Glutamatergic neuron (in vitro differentiated cells): ENCODE results near the gene CEBPE. TPM values are rescaled to one million over a fixed set of nuclear protein-coding genes. Genes with fewer than 3 reads are reported as not detected.

ENCODE experiments used
- DNase-seq: peaks from one replicate; pipeline ENCODE4 v3.0.0; 2022
- H3K27ac Mint-ChIP-seq: one replicate; pipeline ENCODE4 v1.8.0; 2020; ENCODE audit warnings: mild to moderate bottlenecking, mixed read lengths, inconsistent platforms; ENCODE audit not compliant: unreplicated experiment
- H3K27me3 Mint-ChIP-seq: one replicate; pipeline ENCODE4 v1.8.0; 2020; ENCODE audit warnings: mild to moderate bottlenecking, moderate library complexity, mixed read lengths, inconsistent platforms; ENCODE audit not compliant: unreplicated experiment
- H3K36me3 Mint-ChIP-seq: one replicate; pipeline ENCODE4 v1.8.0; 2020; ENCODE audit warnings: mild to moderate bottlenecking, mixed read lengths, inconsistent platforms; ENCODE audit not compliant: unreplicated experiment
- H3K4me1 Mint-ChIP-seq: one replicate; pipeline ENCODE4 v1.8.0; 2020; ENCODE audit warnings: mild to moderate bottlenecking, low read depth, mixed read lengths, inconsistent platforms; ENCODE audit not compliant: unreplicated experiment
- H3K4me3 Mint-ChIP-seq: one replicate; pipeline ENCODE4 v1.8.0; 2020; ENCODE audit warnings: mild to moderate bottlenecking, mixed read lengths, inconsistent platforms; ENCODE audit not compliant: unreplicated experiment
- H3K9me3 Mint-ChIP-seq: one replicate; pipeline ENCODE4 v1.8.0; 2020; ENCODE audit warnings: mild to moderate bottlenecking, moderate library complexity, mixed read lengths, inconsistent platforms; ENCODE audit not compliant: unreplicated experiment
- total RNA-seq: library from RNA; stranded (reverse); fragmentation: NEBNext Ultra II Directional; extraction: Animal tissue kit (Norgen Biotek cat#: 25700); gene quantifications from one replicate; pipeline ENCODE4 v1.2.1, GENCODE V29; 2021; ENCODE audit not compliant: unreplicated experiment
- TF ChIP-seq, protein P1 (sequence below): fragments of 200-600 bp; sonication (generic); IDR thresholded peaks from one replicate; pipeline ENCODE4 v1.5.0; 2021; ENCODE audit not compliant: partially characterized antibody, unreplicated experiment

The CEBPE gene
- total RNA-seq, 1 donor from 2014 or later = not detected

DNA sequence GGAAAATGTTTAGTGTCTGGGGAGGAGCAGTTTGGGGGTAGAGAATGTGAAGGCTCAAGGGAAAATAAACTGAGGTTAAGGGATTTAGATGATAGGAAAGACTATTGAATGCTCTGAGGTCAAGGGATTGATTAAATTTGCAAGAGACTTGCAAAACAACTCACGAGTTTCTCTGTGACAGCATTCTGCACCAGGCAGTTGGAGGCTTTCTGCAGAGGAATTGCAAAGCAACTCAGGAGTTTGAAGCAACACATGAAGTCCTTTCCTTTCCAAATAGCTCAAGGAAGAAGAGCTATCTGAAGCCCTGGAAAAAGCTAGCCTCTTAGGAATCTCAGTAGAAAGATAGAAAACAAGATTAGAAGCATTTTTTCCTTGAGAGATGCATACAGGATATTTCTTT is 40.5 kb upstream of the CEBPE start:
- no peak for DNase-seq
- TF ChIP-seq, protein P1, sequence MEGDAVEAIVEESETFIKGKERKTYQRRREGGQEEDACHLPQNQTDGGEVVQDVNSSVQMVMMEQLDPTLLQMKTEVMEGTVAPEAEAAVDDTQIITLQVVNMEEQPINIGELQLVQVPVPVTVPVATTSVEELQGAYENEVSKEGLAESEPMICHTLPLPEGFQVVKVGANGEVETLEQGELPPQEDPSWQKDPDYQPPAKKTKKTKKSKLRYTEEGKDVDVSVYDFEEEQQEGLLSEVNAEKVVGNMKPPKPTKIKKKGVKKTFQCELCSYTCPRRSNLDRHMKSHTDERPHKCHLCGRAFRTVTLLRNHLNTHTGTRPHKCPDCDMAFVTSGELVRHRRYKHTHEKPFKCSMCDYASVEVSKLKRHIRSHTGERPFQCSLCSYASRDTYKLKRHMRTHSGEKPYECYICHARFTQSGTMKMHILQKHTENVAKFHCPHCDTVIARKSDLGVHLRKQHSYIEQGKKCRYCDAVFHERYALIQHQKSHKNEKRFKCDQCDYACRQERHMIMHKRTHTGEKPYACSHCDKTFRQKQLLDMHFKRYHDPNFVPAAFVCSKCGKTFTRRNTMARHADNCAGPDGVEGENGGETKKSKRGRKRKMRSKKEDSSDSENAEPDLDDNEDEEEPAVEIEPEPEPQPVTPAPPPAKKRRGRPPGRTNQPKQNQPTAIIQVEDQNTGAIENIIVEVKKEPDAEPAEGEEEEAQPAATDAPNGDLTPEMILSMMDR = no peak
- Mint-ChIP-seq H3K27me3 (peaks cover 4% of the 10 kb centered on the region), H3K9me3 (no peaks in the 10 kb centered on the region), H3K4me3 (no peak overlapping the region), H3K36me3 (no peaks in the 10 kb centered on the region), H3K27ac (no peak overlapping the region), H3K4me1 (peaks cover 11% of the 10 kb centered on the region)

DNA sequence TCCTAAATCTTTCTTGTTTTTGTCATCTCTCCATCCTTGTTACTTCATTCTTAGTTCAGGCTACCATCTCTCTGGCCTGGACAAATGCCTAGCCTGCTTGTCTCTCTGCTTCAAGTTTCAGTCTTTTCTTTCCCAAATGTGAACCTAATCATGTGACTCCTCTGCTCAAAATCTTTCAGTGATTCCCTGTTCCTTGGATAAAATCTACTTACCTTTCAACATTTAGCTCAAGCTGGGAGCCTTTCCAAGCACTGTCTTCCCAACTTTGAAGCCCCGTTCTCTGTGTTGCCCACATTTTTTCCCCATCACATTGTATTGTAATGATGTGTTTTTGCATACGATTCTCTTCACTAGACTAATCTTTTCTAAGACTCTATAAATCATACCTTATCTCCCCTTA is 39.7 kb upstream of the CEBPE start:
- no peak for DNase-seq
- peaks cover 11% of the 10 kb centered on the region for H3K4me1 Mint-ChIP-seq
- H3K36me3 Mint-ChIP-seq = no peaks in the 10 kb centered on the region
- H3K9me3 Mint-ChIP-seq = no peaks in the 10 kb centered on the region
- no peak overlapping the region for H3K27ac Mint-ChIP-seq
- no peak overlapping the region for H3K4me3 Mint-ChIP-seq
- H3K27me3 Mint-ChIP-seq = peaks cover 4% of the 10 kb centered on the region
- TF ChIP-seq, protein P1 = no peak

DNA sequence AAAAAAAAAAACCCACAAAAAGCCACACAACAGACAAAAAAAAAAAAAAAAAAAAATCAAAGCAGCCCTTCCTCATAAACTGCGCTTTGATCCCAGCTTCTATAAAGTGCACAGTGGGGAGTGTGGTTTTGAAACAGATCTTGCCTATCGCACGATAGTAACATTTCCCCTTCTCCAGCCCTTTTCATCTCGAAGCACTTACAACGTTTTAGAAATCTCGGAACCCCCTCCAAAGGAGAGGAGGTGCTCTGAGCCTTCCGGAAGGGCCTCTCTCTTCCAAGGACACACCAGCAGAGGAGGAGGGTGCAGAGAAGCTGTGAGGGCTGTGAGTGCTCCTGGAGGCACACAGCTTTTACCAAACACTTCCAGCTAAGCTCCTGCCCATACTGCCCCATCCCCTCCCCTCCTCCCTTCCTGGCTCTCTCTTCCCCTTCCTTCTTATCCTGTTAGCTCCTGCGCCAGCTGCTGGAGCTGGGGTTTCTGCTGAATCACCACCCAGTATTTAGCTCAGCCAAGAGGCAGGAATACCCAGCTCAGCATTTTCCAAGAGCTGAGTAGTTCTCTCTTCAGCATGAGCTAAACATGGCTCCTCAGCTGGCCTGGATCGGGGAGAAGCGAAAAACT is 36.0 kb upstream of the CEBPE start:
- Mint-ChIP-seq H3K9me3 (no peaks in the 10 kb centered on the region), H3K4me3 (no peak overlapping the region), H3K4me1 (peaks cover 7% of the 10 kb centered on the region), H3K36me3 (no peaks in the 10 kb centered on the region), H3K27me3 (no peaks in the 10 kb centered on the region), H3K27ac (peak overlapping the region; percentile 56)
- TF ChIP-seq, protein P1 = no peak
- peak; percentile 32 for DNase-seq

DNA sequence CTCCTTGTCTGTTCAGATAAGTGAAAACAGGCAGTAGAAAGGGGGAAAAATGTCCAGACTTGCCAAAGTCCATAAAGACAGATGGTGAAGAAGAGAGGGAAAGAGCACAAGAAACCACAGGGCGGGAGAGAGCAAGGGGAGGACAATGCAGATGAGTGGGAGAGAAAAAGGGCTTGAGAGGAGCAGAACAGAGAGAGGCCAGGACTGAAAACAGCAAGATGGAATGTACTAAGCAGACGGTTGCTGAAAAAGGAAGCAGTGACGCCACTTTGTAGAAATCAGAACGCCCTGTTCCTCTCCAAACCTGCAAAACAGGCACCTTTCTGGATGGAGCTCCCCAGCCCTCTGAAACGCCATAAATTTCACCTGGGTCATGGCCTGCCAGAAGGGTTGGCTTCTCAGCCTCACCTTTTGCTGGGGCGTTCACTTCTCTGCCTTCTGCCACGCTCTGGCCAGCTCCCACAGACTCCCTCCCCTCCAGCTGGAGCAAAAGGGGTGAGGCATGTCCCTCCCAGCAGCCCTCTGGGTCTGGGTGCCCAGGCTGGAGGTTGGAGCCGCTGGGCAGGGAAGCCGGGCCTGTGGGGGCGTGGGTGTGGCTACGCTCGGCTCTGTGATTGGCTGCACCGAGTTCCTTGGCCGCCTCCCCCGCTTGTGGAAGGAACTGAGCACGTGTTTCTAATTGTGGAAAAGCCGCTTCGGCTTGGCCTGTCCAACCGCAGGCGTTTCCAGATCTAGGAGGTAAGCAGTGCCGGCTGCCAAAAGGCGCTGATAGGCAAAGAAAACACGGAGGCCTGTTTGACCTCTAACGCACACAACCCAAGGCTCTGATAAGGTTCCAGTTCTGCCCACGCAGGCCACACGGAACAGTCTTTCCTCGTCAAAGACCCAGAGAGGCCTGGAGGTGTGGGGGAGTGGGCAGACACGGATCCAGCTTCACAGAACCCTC is 35.1 kb upstream of the CEBPE start:
- H3K4me1 Mint-ChIP-seq = peaks cover 4% of the 10 kb centered on the region
- no peak for DNase-seq
- TF ChIP-seq, protein P1 = no peak
- H3K36me3 Mint-ChIP-seq = no peaks in the 10 kb centered on the region
- H3K9me3 Mint-ChIP-seq = no peaks in the 10 kb centered on the region
- peak overlapping the region; percentile 71 for H3K27ac Mint-ChIP-seq
- H3K27me3 Mint-ChIP-seq = no peaks in the 10 kb centered on the region
- H3K4me3 Mint-ChIP-seq = peak overlapping the region; percentile 21

DNA sequence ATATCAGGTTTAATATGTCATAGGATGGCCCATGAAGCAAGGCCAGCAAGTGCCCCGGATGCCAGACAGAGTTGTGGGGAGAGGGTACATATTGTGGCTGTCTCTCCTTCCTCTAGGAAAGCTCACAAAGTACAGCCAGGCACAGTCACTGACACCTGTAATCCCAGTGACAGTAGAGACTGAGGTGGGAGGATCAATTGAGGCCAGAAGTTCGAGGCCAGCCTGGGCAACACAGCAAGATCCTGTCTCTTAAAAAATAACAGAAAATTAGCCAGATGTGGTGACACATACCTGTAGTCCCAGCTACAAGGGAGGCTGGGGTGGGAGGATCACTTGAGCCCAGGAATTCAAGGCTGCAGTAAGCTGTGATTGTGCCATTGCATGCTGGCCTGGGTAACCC is 32.3 kb upstream of the CEBPE start:
- Mint-ChIP-seq H3K4me1 (peaks cover 4% of the 10 kb centered on the region), H3K9me3 (no peaks in the 10 kb centered on the region), H3K27me3 (no peaks in the 10 kb centered on the region), H3K36me3 (no peaks in the 10 kb centered on the region), H3K4me3 (no peak overlapping the region), H3K27ac (no peak overlapping the region)
- no peak for DNase-seq
- TF ChIP-seq, protein P1 = no peak
